GM23248 (cell line): ENCODE measurements around the gene SLC10A3. TPM values are rescaled to one million over a fixed set of nuclear protein-coding genes. Genes with fewer than 3 reads are reported as not detected.

Experiments
- DNase-seq: peaks from one replicate; pipeline ENCODE4 v3.0.0-alpha.2; 2015
- H2AFZ ChIP-seq: fragments of 200-600 bp; sonication (generic); 2 replicates; pipeline ENCODE4 v1.6.1; 2016; ENCODE audit warnings: antibody characterized with exemption
- H3F3A ChIP-seq: fragments of 200-600 bp; sonication (generic); 2 replicates; pipeline ENCODE4 v1.6.1; 2016; ENCODE audit warnings: mild to moderate bottlenecking, antibody characterized with exemption, mixed run types; ENCODE audit not compliant: insufficient read depth
- H3K27ac ChIP-seq: fragments of 200-600 bp; sonication (generic); 2 replicates; pipeline ENCODE4 v1.5.1; 2016; ENCODE audit warnings: mild to moderate bottlenecking
- H3K27me3 ChIP-seq: fragments of 200-600 bp; sonication (generic); replicated peaks from 2 replicates; pipeline ENCODE4 v1.6.1; 2016; ENCODE audit warnings: mild to moderate bottlenecking; ENCODE audit not compliant: insufficient read depth
- H3K36me3 ChIP-seq: fragments of 200-600 bp; sonication (generic); 2 replicates; pipeline ENCODE4 v1.6.1; 2016; ENCODE audit warnings: low read depth, mild to moderate bottlenecking
- H3K4me1 ChIP-seq: fragments of 200-600 bp; sonication (generic); 2 replicates; pipeline ENCODE4 v1.6.1; 2016; ENCODE audit warnings: mild to moderate bottlenecking; ENCODE audit not compliant: insufficient read depth
- H3K4me2 ChIP-seq: fragments of 200-600 bp; sonication (generic); one replicate; pipeline ENCODE4 v1.6.1; 2016; ENCODE audit warnings: mild to moderate bottlenecking; ENCODE audit not compliant: unreplicated experiment
- H3K4me3 ChIP-seq: fragments of 200-600 bp; sonication (generic); 2 replicates; pipeline ENCODE4 v1.5.1; 2016; ENCODE audit warnings: mild to moderate bottlenecking
- H3K79me2 ChIP-seq: fragments of 200-600 bp; sonication (generic); 2 replicates; pipeline ENCODE4 v1.6.1; 2016; ENCODE audit warnings: mild to moderate bottlenecking; ENCODE audit not compliant: insufficient read depth
- H3K9ac ChIP-seq: fragments of 200-600 bp; sonication (generic); 2 replicates; pipeline ENCODE4 v1.6.1; 2016; ENCODE audit warnings: mild to moderate bottlenecking
- H3K9me2 ChIP-seq: fragments of 200-600 bp; sonication (generic); 2 replicates; pipeline ENCODE4 v1.6.1; 2016; ENCODE audit warnings: mixed run types, mild to moderate bottlenecking, moderate library complexity; ENCODE audit not compliant: insufficient read depth
- H3K9me3 ChIP-seq: fragments of 200-600 bp; sonication (generic); one replicate; pipeline ENCODE4 v1.6.1; 2017; ENCODE audit warnings: low read depth
- H4K20me1 ChIP-seq: fragments of 200-600 bp; sonication (generic); 2 replicates; pipeline ENCODE4 v1.6.0; 2016; ENCODE audit not compliant: insufficient read depth
- EZH2 ChIP-seq: fragments of 200-600 bp; sonication (generic); IDR thresholded peaks from 2 replicates; pipeline ENCODE4 v1.6.1; 2018; ENCODE audit warnings: antibody characterized with exemption, mild to moderate bottlenecking; ENCODE audit not compliant: insufficient read depth, poor library complexity, severe bottlenecking
- EZH2phosphoT487 ChIP-seq: fragments of 200-600 bp; sonication (generic); IDR thresholded peaks from 2 replicates; pipeline ENCODE4 v1.6.1; 2018; ENCODE audit warnings: antibody characterized with exemption, moderate library complexity, mild to moderate bottlenecking, low read depth; ENCODE audit not compliant: insufficient read depth
- WGBS, 2 experiments: methylation state at CpG; one replicate each; pipeline ENCODE4 v1.1.6; 2015 to 2017; ENCODE audit warnings: low lambda C conversion rate in 2 of 2, low coverage in 1 of 2; ENCODE audit errors: missing lambda C conversion rate in 2 of 2; 5-methylcytosine and 5-hydroxymethylcytosine counted together
- in situ Hi-C: fragments of 300-500 bp; cut with MboI; formaldehyde crosslinking; loops from 2 replicates; pipeline ENCODE4 v1.15.0; 2020
- microRNA-seq: library from miRNA; unstranded; fragments of <30 nt; microRNA quantifications from one replicate; pipeline ENCODE4, GENCODE V29; 2016; ENCODE audit warnings: borderline number of aligned reads
- polyA plus RNA-seq: library from polyadenylated mRNA; unstranded; fragments of >200 nt; fragmentation: Nextera tagmentation; extraction: Ambion mirVana; gene quantifications from 2 replicates; pipeline ENCODE4 v1.2.1, GENCODE V29; 2016
- small RNA-seq: library from RNA; depleted of rRNA; stranded (forward); fragments of <200 nt; gene quantifications from one replicate; pipeline ENCODE3, GENCODE V24; 2014; ENCODE audit warnings: low read depth, low replicate concordance
- total RNA-seq: library from RNA; depleted of rRNA; stranded (reverse); fragments of >200 nt; shearing (Covaris generic); gene quantifications from 2 replicates; pipeline ENCODE4 v1.2.3, GENCODE V29; 2014; rRNA removed

Gene SLC10A3
- total and polyA plus RNA-seq, 2 experiments from 2014 or later, result 50.8 to 61.0 TPM

- H2AFZ ChIP-seq, result no peak overlapping the region
- H3K9me2 ChIP-seq, result no peaks in the 10 kb centered on the region
- peaks cover 61% of the 10 kb centered on the region for H3K79me2 ChIP-seq
- no peaks in the 10 kb centered on the region for H3K9me3 ChIP-seq
- no peak overlapping the region for H3K27ac ChIP-seq
- no peaks in the 10 kb centered on the region for H3K27me3 ChIP-seq
- no peak overlapping the region for H3K4me3 ChIP-seq
- no peak overlapping the region for H3K4me2 ChIP-seq
- H3F3A ChIP-seq, result no peaks in the 10 kb centered on the region; the same call in 1 of the 2 replicates
- TF ChIP-seq EZH2 (no peak), EZH2phosphoT487 (no peak)
- DNase-seq, result no peak
- H3K9ac ChIP-seq, result no peak overlapping the region
- H3K4me1 ChIP-seq, result peaks cover 5% of the 10 kb centered on the region; the same call in 1 of the 2 replicates
- no peaks in the 10 kb centered on the region for H3K36me3 ChIP-seq
- in situ Hi-C loops, result no loop called here
- WGBS, 2 experiments, result 83 to 88% methylated on average over 12 to 15 of the region's 17 CpGs
- no peaks in the 10 kb centered on the region for H4K20me1 ChIP-seq
Measured at GRCh38 chrX:154440623-154441357, 49.6 kb downstream of the SLC10A3 start.

- Histone ChIP-seq H3K9ac (no peak overlapping the region), H3K4me2 (no peak overlapping the region), H3F3A (no peaks in the 10 kb centered on the region; the same call in 1 of the 2 replicates), H3K9me2 (no peaks in the 10 kb centered on the region), H2AFZ (no peak overlapping the region), H3K4me1 (no peaks in the 10 kb centered on the region), H3K9me3 (no peaks in the 10 kb centered on the region), H3K27ac (no peak overlapping the region), H3K79me2 (peaks cover 52% of the 10 kb centered on the region), H3K27me3 (no peaks in the 10 kb centered on the region), H3K36me3 (no peaks in the 10 kb centered on the region), H3K4me3 (no peak overlapping the region), H4K20me1 (no peaks in the 10 kb centered on the region)
- DNase-seq, result no peak
- 90 to 98% methylated on average over 10 to 18 of the region's 18 CpGs for WGBS, 2 experiments
- in situ Hi-C loops, result no loop called here
- TF ChIP-seq EZH2, result no peak
- no peak for TF ChIP-seq EZH2phosphoT487
Measured at GRCh38 chrX:154439841-154440240, 50.6 kb downstream of the SLC10A3 start.

GRCh38 chrX:154437971-154438893, 52.2 kb downstream of the SLC10A3 start:
- no peaks in the 10 kb centered on the region for H3F3A ChIP-seq
- TF ChIP-seq EZH2phosphoT487 (no peak), EZH2 (no peak)
- peaks cover 46% of the 10 kb centered on the region for H3K79me2 ChIP-seq
- DNase-seq, result peak; percentile 36
- no peaks in the 10 kb centered on the region for H4K20me1 ChIP-seq
- H3K9ac ChIP-seq, result peak overlapping the region; percentile 80
- H3K4me2 ChIP-seq, result peak overlapping the region; percentile 78
- H3K27me3 ChIP-seq, result no peaks in the 10 kb centered on the region
- H2AFZ ChIP-seq, result no peak overlapping the region
- no peaks in the 10 kb centered on the region for H3K9me2 ChIP-seq
- in situ Hi-C loops, result no loop called here
- H3K27ac ChIP-seq, result no peak overlapping the region
- no peaks in the 10 kb centered on the region for H3K4me1 ChIP-seq
- no peaks in the 10 kb centered on the region for H3K36me3 ChIP-seq
- H3K4me3 ChIP-seq, result peak overlapping the region; percentile 79
- no peaks in the 10 kb centered on the region for H3K9me3 ChIP-seq
- 15 to 29% methylated on average over 15 to 22 of the region's 28 CpGs for WGBS, 2 experiments

Small RNA genes lying within 50 kb of the gene (microRNA-seq; reads per million reads assigned to microRNA genes)
- gene MIR6858, result 3.6 reads per million

Small RNA genes lying within 50 kb of the gene (small RNA-seq; reads per million reads assigned to genes)
- not detected for gene MIR6858
- not detected for gene RN7SL697P

Other genes with a start within 250 kb of the SLC10A3 start
- not detected in 2 replicates for gene OPN1MW3, start 233.0 kb downstream of the SLC10A3 start, total RNA-seq
- not detected in 2 replicates for gene OPN1MW3, start 233.0 kb downstream of the SLC10A3 start, polyA plus RNA-seq
- not detected in 2 replicates for gene TEX28, start 195.5 kb downstream of the SLC10A3 start, total RNA-seq
- not detected in 2 replicates for gene TEX28, start 195.5 kb downstream of the SLC10A3 start, polyA plus RNA-seq
- gene TKTL1, start 194.8 kb downstream of the SLC10A3 start, total RNA-seq, result not detected in 2 replicates
- not detected in 2 replicates for gene TKTL1, start 194.8 kb downstream of the SLC10A3 start, polyA plus RNA-seq
- 2,857 and 2,903 TPM in 2 replicates for gene FLNA, start 116.0 kb downstream of the SLC10A3 start, total RNA-seq
- gene FLNA, start 116.0 kb downstream of the SLC10A3 start, polyA plus RNA-seq, result 1,377 and 1,379 TPM in 2 replicates
- gene EMD, start 111.3 kb downstream of the SLC10A3 start, total RNA-seq, result 39.7 TPM in 2 replicates
- gene EMD, start 111.3 kb downstream of the SLC10A3 start, polyA plus RNA-seq, result 86.6 and 96.0 TPM in 2 replicates
- gene RPL10, start 92.3 kb downstream of the SLC10A3 start, total RNA-seq, result 3,014 and 6,561 TPM in 2 replicates
- gene RPL10, start 92.3 kb downstream of the SLC10A3 start, polyA plus RNA-seq, result 1,381 and 1,435 TPM in 2 replicates
- 60.7 TPM in 2 replicates for gene DNASE1L1, start 81.4 kb downstream of the SLC10A3 start, total RNA-seq
- 16.6 and 17.0 TPM in 2 replicates for gene DNASE1L1, start 81.4 kb downstream of the SLC10A3 start, polyA plus RNA-seq
- gene TAFAZZIN, start 79.1 kb downstream of the SLC10A3 start, total RNA-seq, result 17.6 and 38.8 TPM in 2 replicates
- gene TAFAZZIN, start 79.1 kb downstream of the SLC10A3 start, polyA plus RNA-seq, result 18.2 and 20.5 TPM in 2 replicates
- 73.2 and 87.8 TPM in 2 replicates for gene ATP6AP1, start 62.0 kb downstream of the SLC10A3 start, total RNA-seq
- gene ATP6AP1, start 62.0 kb downstream of the SLC10A3 start, polyA plus RNA-seq, result 156 and 158 TPM in 2 replicates
- 196 and 228 TPM in 2 replicates for gene GDI1, start 53.5 kb downstream of the SLC10A3 start, total RNA-seq
- gene GDI1, start 53.5 kb downstream of the SLC10A3 start, polyA plus RNA-seq, result 82.2 and 87.1 TPM in 2 replicates
- 52.5 and 54.7 TPM in 2 replicates for gene FAM50A, start 46.5 kb downstream of the SLC10A3 start, total RNA-seq
- gene FAM50A, start 46.5 kb downstream of the SLC10A3 start, polyA plus RNA-seq, result 122 and 125 TPM in 2 replicates
- 25.9 and 30.7 TPM in 2 replicates for gene PLXNA3, start 32.3 kb downstream of the SLC10A3 start, total RNA-seq
- 26.7 and 35.1 TPM in 2 replicates for gene PLXNA3, start 32.3 kb downstream of the SLC10A3 start, polyA plus RNA-seq
- gene LAGE3, start 11.3 kb downstream of the SLC10A3 start, total RNA-seq, result 42.9 and 44.0 TPM in 2 replicates
- gene LAGE3, start 11.3 kb downstream of the SLC10A3 start, polyA plus RNA-seq, result 49.2 and 49.7 TPM in 2 replicates
- 36.8 and 53.0 TPM in 2 replicates for gene UBL4A, start 4.0 kb downstream of the SLC10A3 start, total RNA-seq
- 42.4 and 45.2 TPM in 2 replicates for gene UBL4A, start 4.0 kb downstream of the SLC10A3 start, polyA plus RNA-seq
- gene FAM3A, start 25.6 kb upstream of the SLC10A3 start, total RNA-seq, result 27.8 and 43.6 TPM in 2 replicates
- gene FAM3A, start 25.6 kb upstream of the SLC10A3 start, polyA plus RNA-seq, result 35.2 and 35.7 TPM in 2 replicates
- gene G6PD, start 56.2 kb upstream of the SLC10A3 start, total RNA-seq, result 55.0 and 66.0 TPM in 2 replicates
- gene G6PD, start 56.2 kb upstream of the SLC10A3 start, polyA plus RNA-seq, result 42.5 and 44.3 TPM in 2 replicates
- gene IKBKG, start 57.0 kb upstream of the SLC10A3 start, total RNA-seq, result 18.0 and 25.9 TPM in 2 replicates
- gene IKBKG, start 57.0 kb upstream of the SLC10A3 start, polyA plus RNA-seq, result 26.2 and 29.5 TPM in 2 replicates
- not detected in 2 replicates for gene CTAG1A, start 94.5 kb upstream of the SLC10A3 start, total RNA-seq
- gene CTAG1A, start 94.5 kb upstream of the SLC10A3 start, polyA plus RNA-seq, result not detected in 2 replicates
- gene CTAG1B, start 128.7 kb upstream of the SLC10A3 start, total RNA-seq, result not detected in 2 replicates
- not detected in 2 replicates for gene CTAG1B, start 128.7 kb upstream of the SLC10A3 start, polyA plus RNA-seq
- not detected in 2 replicates for gene CTAG2, start 162.9 kb upstream of the SLC10A3 start, total RNA-seq
- gene CTAG2, start 162.9 kb upstream of the SLC10A3 start, polyA plus RNA-seq, result not detected in 2 replicates